ENCODE results near the gene FAM20C. TPM values are rescaled to one million over a fixed set of nuclear protein-coding genes. Genes with fewer than 3 reads are reported as not detected.

Gene FAM20C
- total and polyA plus RNA-seq, 2 of the 8 experiments (the other 6 are each of a cell fraction or from before 2014, with no cell fraction given): 9.5 to 34.8 TPM

DNA sequence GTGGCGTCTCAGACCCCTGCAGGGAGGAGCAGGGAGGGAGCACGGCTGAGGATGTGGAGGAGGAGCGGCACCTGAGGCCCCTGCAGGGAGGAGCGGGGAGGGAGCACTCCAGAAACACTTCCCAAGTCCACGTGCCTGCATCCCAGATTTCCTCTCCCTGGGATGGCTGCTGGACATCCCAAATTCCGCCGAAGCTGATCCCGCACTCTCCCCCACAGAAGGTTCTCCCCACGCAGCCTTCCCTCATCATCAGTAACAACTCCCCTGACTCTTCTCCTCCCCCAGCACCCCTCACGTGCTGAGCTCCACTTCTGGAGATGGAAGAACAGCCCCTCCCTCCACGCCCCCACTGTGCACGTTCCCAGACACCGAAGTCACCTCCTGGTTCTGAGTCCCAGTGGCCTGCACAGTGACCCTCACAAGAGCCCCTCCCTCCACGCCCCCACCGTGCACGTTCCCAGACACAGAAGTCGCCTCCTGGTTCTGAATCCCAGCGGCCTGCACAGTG lies 79.8 kb downstream of the FAM20C start:
- Histone ChIP-seq H3K27me3 (replicated peaks in 1 of 4; ENCODE audit: control insufficient read depth in 3 of 4, extremely low read depth in 1 of 4, insufficient read depth in 3 of 4, low read length in 3 of 4) (no peaks in the 10 kb centered on the region), H4K20me1 (replicated peaks in 1 of 2; ENCODE audit: control insufficient read depth in 1 of 2, insufficient read depth in 2 of 2, low read length in 2 of 2) (no peaks in the 10 kb centered on the region), H3K4me3 (ENCODE audit: extremely low read depth in 1 of 4, insufficient read depth in 2 of 4, low read depth in 3 of 4, low read length in 4 of 4) (no peak overlapping the region), H3K79me2 (ENCODE audit: control insufficient read depth in 1 of 2, insufficient read depth in 2 of 2, low read length in 2 of 2) (no peaks in the 10 kb centered on the region), H2BK20ac (ENCODE audit: low read length) (no peak overlapping the region), H3K4ac (replicated peaks; ENCODE audit: insufficient read length, low read depth, low read length) (no peak overlapping the region), H3K14ac (ENCODE audit: insufficient read length) (no peak overlapping the region), H3K23ac (ENCODE audit: insufficient read length) (no peak overlapping the region), H3K56ac (replicated peaks; ENCODE audit: insufficient read length, low read depth, low read length) (no peak overlapping the region), H4K8ac (ENCODE audit: extremely low read depth, insufficient read depth, low read length) (no peak overlapping the region), H4K5ac (ENCODE audit: insufficient read length, low read depth, low read length) (no peak overlapping the region), H3K36me3 (ENCODE audit: control insufficient read depth in 2 of 4, insufficient read depth in 4 of 4, low read length in 3 of 4) (no peaks in the 10 kb centered on the region), H2AK5ac (ENCODE audit: low read depth, low read length) (no peak overlapping the region), H2AFZ (ENCODE audit: low read length) (no peak overlapping the region), H3K18ac (ENCODE audit: extremely low read depth, low read length) (no peak overlapping the region), H3K27ac (ENCODE audit: low read depth, low read length) (no peak overlapping the region), H3K9ac (replicated peaks in 1 of 4; ENCODE audit: extremely low read depth in 1 of 4, low read depth in 3 of 4, low read length in 3 of 4) (no peak overlapping the region), H3K79me1 (ENCODE audit: low read depth, low read length) (no peaks in the 10 kb centered on the region), H3K23me2 (ENCODE audit: low read depth, low read length) (no peaks in the 10 kb centered on the region), H3K4me1 (replicated peaks in 1 of 4; ENCODE audit: control insufficient read depth in 3 of 4, insufficient read depth in 4 of 4, low read length in 3 of 4) (no peaks in the 10 kb centered on the region), H2BK12ac (ENCODE audit: low read depth, low read length) (no peak overlapping the region), H3K9me3 (ENCODE audit: insufficient read depth in 2 of 2, low read depth in 1 of 2, low read length in 1 of 2) (peaks cover 51 to 69% of the 10 kb centered on the region in 2 experiments), H3K4me2 (ENCODE audit: insufficient read depth in 1 of 2, low read depth in 2 of 2, low read length in 2 of 2) (no peak overlapping the region), H4K91ac (replicated peaks; ENCODE audit: insufficient read length, low read length) (no peak overlapping the region), H2BK5ac (ENCODE audit: low read depth, low read length) (no peak overlapping the region), H2BK120ac (replicated peaks; ENCODE audit: low read depth, low read length) (no peak overlapping the region), H2BK15ac (ENCODE audit: low read length) (no peak overlapping the region)
- FAIRE-seq (no peak), DNase-seq (ENCODE audit: low read depth in 1 of 2, low spot score in 2 of 2) (no peak)
- 85% methylated on average over 17 of the region's 18 CpGs; no CpG with 5 or more reads in 1 of the 2 experiments for WGBS, 2 experiments (ENCODE audit: extremely low coverage in 1 of 2, insufficient coverage in 1 of 2, insufficient read length in 1 of 2, insufficient replicate concordance in 2 of 2, low coverage in 1 of 2, low lambda C conversion rate in 2 of 2, missing lambda C conversion rate in 1 of 2)
- ChIA-PET POLR2A (ENCODE audit: partially characterized antibody) (no interaction called here), CTCF (ENCODE audit: partially characterized antibody) (no interaction called here)
- TF ChIP-seq BCL11A (IDR thresholded peaks at IDR 0.05; ENCODE audit: low read depth in 2 of 2, low read length in 2 of 2): no peak
- no peak for TF ChIP-seq TAF1 (IDR thresholded peaks at IDR 0.05; ENCODE audit: low read depth, low read length)
- TF ChIP-seq NRF1 (IDR thresholded peaks at IDR 0.05; ENCODE audit: low read depth, low read length): no peak
- no peak for TF ChIP-seq JUN (IDR thresholded peaks at IDR 0.05; ENCODE audit: low read depth, low read length)
- TF ChIP-seq YY1 (IDR thresholded peaks at IDR 0.05; ENCODE audit: low read depth, low read length): no peak
- TF ChIP-seq SRF (IDR thresholded peaks at IDR 0.05; ENCODE audit: low read depth, low read length): no peak
- no peak for TF ChIP-seq SP1 (IDR thresholded peaks at IDR 0.05; ENCODE audit: low read depth, low read length)
- TF ChIP-seq, protein P1, sequence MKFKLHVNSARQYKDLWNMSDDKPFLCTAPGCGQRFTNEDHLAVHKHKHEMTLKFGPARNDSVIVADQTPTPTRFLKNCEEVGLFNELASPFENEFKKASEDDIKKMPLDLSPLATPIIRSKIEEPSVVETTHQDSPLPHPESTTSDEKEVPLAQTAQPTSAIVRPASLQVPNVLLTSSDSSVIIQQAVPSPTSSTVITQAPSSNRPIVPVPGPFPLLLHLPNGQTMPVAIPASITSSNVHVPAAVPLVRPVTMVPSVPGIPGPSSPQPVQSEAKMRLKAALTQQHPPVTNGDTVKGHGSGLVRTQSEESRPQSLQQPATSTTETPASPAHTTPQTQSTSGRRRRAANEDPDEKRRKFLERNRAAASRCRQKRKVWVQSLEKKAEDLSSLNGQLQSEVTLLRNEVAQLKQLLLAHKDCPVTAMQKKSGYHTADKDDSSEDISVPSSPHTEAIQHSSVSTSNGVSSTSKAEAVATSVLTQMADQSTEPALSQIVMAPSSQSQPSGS (IDR thresholded peaks at IDR 0.05; ENCODE audit: low read length): no peak
- no peak for TF ChIP-seq CHD2 (IDR thresholded peaks at IDR 0.05; ENCODE audit: low read length)
- no peak for TF ChIP-seq EZH2 (IDR thresholded peaks at IDR 0.05; ENCODE audit: low read depth, low read length, severe bottlenecking)
- no peak for TF ChIP-seq SAP30 (IDR thresholded peaks at IDR 0.05; ENCODE audit: insufficient read depth, insufficient replicate concordance, low read length)
- TF ChIP-seq KDM4A (IDR thresholded peaks at IDR 0.05; ENCODE audit: low read depth, low read length, severe bottlenecking): no peak
